GM23338 (cell line): Measurements from ENCODE around the gene RGL3. TPM values are rescaled to one million over a fixed set of nuclear protein-coding genes. Genes with fewer than 3 reads are reported as not detected.

Source experiments
- ATAC-seq: fragments of 200-7000 bp; cut with Tn5 transposase; 3 replicates; pipeline ENCODE4 v1.9.1; 2020
- DNase-seq: peaks from one replicate; pipeline ENCODE4 v3.0.0-alpha.2; 2015; ENCODE audit warnings: low spot score
- H2AFZ ChIP-seq: fragments of 200-600 bp; sonication (generic); 2 replicates; pipeline ENCODE4 v1.8.0; 2016; ENCODE audit warnings: antibody characterized with exemption, mild to moderate bottlenecking, moderate library complexity
- H3F3A ChIP-seq: fragments of 200-600 bp; sonication (generic); replicated peaks from 2 replicates; pipeline ENCODE4 v1.8.0; 2017; ENCODE audit warnings: antibody characterized with exemption, mixed run types, low read depth
- H3K27ac ChIP-seq: fragments of 200-600 bp; sonication (generic); 2 replicates; pipeline ENCODE4 v1.6.1; 2016; ENCODE audit warnings: low read depth
- H3K27me3 ChIP-seq: fragments of 200-600 bp; sonication (generic); 2 replicates; pipeline ENCODE4 v1.8.0; 2016; ENCODE audit warnings: mild to moderate bottlenecking, mixed run types, moderate library complexity; ENCODE audit not compliant: insufficient read depth
- H3K36me3 ChIP-seq: fragments of 200-600 bp; sonication (generic); 2 replicates; pipeline ENCODE4 v1.8.0; 2016; ENCODE audit warnings: mild to moderate bottlenecking; ENCODE audit not compliant: insufficient read depth
- H3K4me1 ChIP-seq: fragments of 200-600 bp; sonication (generic); 2 replicates; pipeline ENCODE4 v1.8.0; 2016; ENCODE audit warnings: mild to moderate bottlenecking, moderate library complexity; ENCODE audit not compliant: insufficient read depth
- H3K4me2 ChIP-seq: fragments of 200-600 bp; sonication (generic); 2 replicates; pipeline ENCODE4 v1.7.1; 2017; ENCODE audit warnings: mixed run types
- H3K4me3 ChIP-seq: fragments of 200-600 bp; sonication (generic); 2 replicates; pipeline ENCODE4 v1.6.1; 2016; ENCODE audit warnings: mixed run types
- H3K79me2 ChIP-seq: fragments of 200-600 bp; sonication (generic); replicated peaks from 2 replicates; pipeline ENCODE4 v1.8.0; 2017; ENCODE audit warnings: mild to moderate bottlenecking; ENCODE audit not compliant: insufficient read depth
- H3K9me2 ChIP-seq: fragments of 200-600 bp; sonication (generic); 2 replicates; pipeline ENCODE4 v1.8.0; 2017; ENCODE audit not compliant: insufficient read depth
- H4K20me1 ChIP-seq: fragments of 200-600 bp; sonication (generic); replicated peaks from 2 replicates; pipeline ENCODE4 v1.8.0; 2017; ENCODE audit warnings: mild to moderate bottlenecking; ENCODE audit not compliant: insufficient read depth
- H3K27ac Mint-ChIP-seq: 2 replicates; pipeline ENCODE4 v1.8.0; 2020; ENCODE audit warnings: inconsistent platforms, mild to moderate bottlenecking, moderate library complexity, mixed read lengths
- H3K27me3 Mint-ChIP-seq: 3 replicates; pipeline ENCODE4 v1.8.0; 2022; ENCODE audit warnings: low read depth, mild to moderate bottlenecking, moderate library complexity, mixed read lengths, inconsistent platforms; ENCODE audit not compliant: insufficient read depth, poor library complexity
- H3K36me3 Mint-ChIP-seq: 3 replicates; pipeline ENCODE4 v1.8.0; 2021; ENCODE audit warnings: low read depth, mild to moderate bottlenecking, inconsistent platforms, moderate library complexity, mixed read lengths
- H3K4me1 Mint-ChIP-seq: 3 replicates; pipeline ENCODE4 v1.8.0; 2020; ENCODE audit warnings: mild to moderate bottlenecking, inconsistent platforms, mixed read lengths
- H3K4me3 Mint-ChIP-seq: 3 replicates; pipeline ENCODE4 v1.8.0; 2021; ENCODE audit warnings: moderate library complexity, mild to moderate bottlenecking, inconsistent platforms, mixed read lengths
- H3K9me3 Mint-ChIP-seq: 3 replicates; pipeline ENCODE4 v1.8.0; 2020; ENCODE audit warnings: moderate library complexity, mild to moderate bottlenecking, inconsistent platforms, mixed read lengths
- CREB1 ChIP-seq: fragments of 250-450 bp; sonication (Bioruptor Pico); IDR thresholded peaks from 2 replicates; pipeline ENCODE4 v1.5.0; 2020; ENCODE audit warnings: low read depth, mild to moderate bottlenecking, moderate library complexity
- EZH2 ChIP-seq: fragments of 200-600 bp; sonication (generic); IDR thresholded peaks from one replicate; pipeline ENCODE4 v1.8.0; 2017; ENCODE audit warnings: antibody characterized with exemption, mild to moderate bottlenecking, low read depth; ENCODE audit not compliant: unreplicated experiment
- EZH2phosphoT487 ChIP-seq: fragments of 200-600 bp; sonication (generic); IDR thresholded peaks from one replicate; pipeline ENCODE4 v1.8.1; 2018; ENCODE audit warnings: antibody characterized with exemption; ENCODE audit not compliant: unreplicated experiment
- JUNB ChIP-seq: IDR thresholded peaks from one replicate; pipeline ENCODE4 v1.6.1; 2016; ENCODE audit warnings: antibody characterized with exemption; ENCODE audit not compliant: unreplicated experiment
- NANOG ChIP-seq: IDR thresholded peaks from 2 replicates; pipeline ENCODE4 v1.6.1; 2016; ENCODE audit warnings: antibody characterized with exemption, borderline replicate concordance
- POLR2AphosphoS5 ChIP-seq: IDR thresholded peaks from 2 replicates; pipeline ENCODE4 v1.6.1; 2016; ENCODE audit warnings: antibody characterized with exemption, low read depth
- STAT1 ChIP-seq: IDR thresholded peaks from one replicate; pipeline ENCODE4 v1.6.1; 2016; ENCODE audit warnings: antibody characterized with exemption; ENCODE audit not compliant: unreplicated experiment
- ZNF114 ChIP-seq: fragments of 250-450 bp; sonication (Bioruptor Pico); IDR thresholded peaks from 2 replicates; pipeline ENCODE4 v1.5.0; 2020; ENCODE audit warnings: mild to moderate bottlenecking, moderate library complexity
- ZNF331 ChIP-seq: fragments of 250-450 bp; sonication (Bioruptor Pico); IDR thresholded peaks from 2 replicates; pipeline ENCODE4 v1.5.0; 2020; ENCODE audit warnings: low read depth, mild to moderate bottlenecking, moderate library complexity
- polyA plus RNA-seq: library from polyadenylated mRNA; unstranded; fragments of >200 nt; fragmentation: Nextera tagmentation; extraction: Ambion mirVana; gene quantifications from 2 replicates; pipeline ENCODE4 v1.2.1, GENCODE V29; 2016
- total RNA-seq: library from RNA; depleted of rRNA; stranded (reverse); fragments of >200 nt; shearing (Covaris generic); gene quantifications from 2 replicates; pipeline ENCODE4 v1.2.3, GENCODE V29; 2014
- TF ChIP-seq, protein P1 (sequence below): fragments of 250-450 bp; sonication (Bioruptor Pico); IDR thresholded peaks from 2 replicates; pipeline ENCODE4 v1.5.0; 2020; ENCODE audit warnings: mild to moderate bottlenecking, moderate library complexity
- TF ChIP-seq, protein P2 (sequence below): IDR thresholded peaks from one replicate; pipeline ENCODE4 v1.6.1; 2018; ENCODE audit warnings: antibody characterized with exemption; ENCODE audit not compliant: unreplicated experiment
- TF ChIP-seq, protein P3 (sequence below), 2 experiments: fragments of 200-600 bp in 1 of 2; sonication (generic) in 1 of 2; conservative IDR thresholded peaks; 2 replicates each; pipeline versions ENCODE4 v1.5.1 to v1.6.1; 2016 to 2017; ENCODE audit warnings: antibody characterized with exemption in 2 of 2, low read depth in 2 of 2, mild to moderate bottlenecking in 2 of 2, moderate library complexity in 1 of 2
- TF ChIP-seq, protein P4 (sequence below): IDR thresholded peaks from 2 replicates; pipeline ENCODE4 v1.6.1; 2016; ENCODE audit warnings: antibody characterized with exemption

The RGL3 gene
- total and polyA plus RNA-seq, 2 experiments from 2014 or later, result 48.8 to 49.4 TPM

DNA sequence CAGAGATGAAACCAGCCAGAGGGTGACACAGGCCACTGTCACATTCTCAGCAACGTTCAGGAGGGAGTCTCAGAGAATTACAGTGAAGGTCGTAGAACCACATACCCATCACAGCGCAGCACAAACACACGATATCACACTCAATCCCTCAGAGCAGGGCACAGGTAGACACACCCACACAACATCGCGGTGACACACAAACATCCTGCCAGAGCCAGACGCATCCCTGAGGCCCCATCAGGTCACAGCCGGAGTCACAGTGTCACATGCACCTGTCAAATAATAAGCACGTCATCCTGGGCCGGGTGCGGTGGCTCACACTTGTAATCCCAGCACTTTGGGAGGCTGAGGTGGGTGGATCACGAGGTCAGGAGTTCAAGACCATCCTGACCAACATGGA lies 44.3 kb upstream of the RGL3 start:
- no peaks in the 10 kb centered on the region for H3K36me3 ChIP-seq
- no peaks in the 10 kb centered on the region for H3K27me3 ChIP-seq
- no peak overlapping the region for H3K27ac ChIP-seq
- no peaks in the 10 kb centered on the region for H3K36me3 Mint-ChIP-seq
- H3K4me2 ChIP-seq, result no peak overlapping the region
- peaks cover 9% of the 10 kb centered on the region; the same call in 2 of the 3 replicates for H3K4me1 Mint-ChIP-seq
- H3K79me2 ChIP-seq, result no peaks in the 10 kb centered on the region
- H2AFZ ChIP-seq, result no peak overlapping the region
- 0 out of 2 replicates have a peak, but pooled peaks cover 5% of the 10 kb centered on the region for H3F3A ChIP-seq
- no peaks in the 10 kb centered on the region for H3K9me3 Mint-ChIP-seq
- H3K27me3 Mint-ChIP-seq, result peaks cover 1% of the 10 kb centered on the region
- peaks cover 11% of the 10 kb centered on the region; the same call in 1 of the 2 replicates for H3K4me1 ChIP-seq
- ATAC-seq, result no peak
- no peak for DNase-seq
- H4K20me1 ChIP-seq, result no peaks in the 10 kb centered on the region
- no peak overlapping the region for H3K4me3 ChIP-seq
- no peaks in the 10 kb centered on the region for H3K9me2 ChIP-seq
- no peak overlapping the region for H3K4me3 Mint-ChIP-seq
- TF ChIP-seq, protein P1, sequence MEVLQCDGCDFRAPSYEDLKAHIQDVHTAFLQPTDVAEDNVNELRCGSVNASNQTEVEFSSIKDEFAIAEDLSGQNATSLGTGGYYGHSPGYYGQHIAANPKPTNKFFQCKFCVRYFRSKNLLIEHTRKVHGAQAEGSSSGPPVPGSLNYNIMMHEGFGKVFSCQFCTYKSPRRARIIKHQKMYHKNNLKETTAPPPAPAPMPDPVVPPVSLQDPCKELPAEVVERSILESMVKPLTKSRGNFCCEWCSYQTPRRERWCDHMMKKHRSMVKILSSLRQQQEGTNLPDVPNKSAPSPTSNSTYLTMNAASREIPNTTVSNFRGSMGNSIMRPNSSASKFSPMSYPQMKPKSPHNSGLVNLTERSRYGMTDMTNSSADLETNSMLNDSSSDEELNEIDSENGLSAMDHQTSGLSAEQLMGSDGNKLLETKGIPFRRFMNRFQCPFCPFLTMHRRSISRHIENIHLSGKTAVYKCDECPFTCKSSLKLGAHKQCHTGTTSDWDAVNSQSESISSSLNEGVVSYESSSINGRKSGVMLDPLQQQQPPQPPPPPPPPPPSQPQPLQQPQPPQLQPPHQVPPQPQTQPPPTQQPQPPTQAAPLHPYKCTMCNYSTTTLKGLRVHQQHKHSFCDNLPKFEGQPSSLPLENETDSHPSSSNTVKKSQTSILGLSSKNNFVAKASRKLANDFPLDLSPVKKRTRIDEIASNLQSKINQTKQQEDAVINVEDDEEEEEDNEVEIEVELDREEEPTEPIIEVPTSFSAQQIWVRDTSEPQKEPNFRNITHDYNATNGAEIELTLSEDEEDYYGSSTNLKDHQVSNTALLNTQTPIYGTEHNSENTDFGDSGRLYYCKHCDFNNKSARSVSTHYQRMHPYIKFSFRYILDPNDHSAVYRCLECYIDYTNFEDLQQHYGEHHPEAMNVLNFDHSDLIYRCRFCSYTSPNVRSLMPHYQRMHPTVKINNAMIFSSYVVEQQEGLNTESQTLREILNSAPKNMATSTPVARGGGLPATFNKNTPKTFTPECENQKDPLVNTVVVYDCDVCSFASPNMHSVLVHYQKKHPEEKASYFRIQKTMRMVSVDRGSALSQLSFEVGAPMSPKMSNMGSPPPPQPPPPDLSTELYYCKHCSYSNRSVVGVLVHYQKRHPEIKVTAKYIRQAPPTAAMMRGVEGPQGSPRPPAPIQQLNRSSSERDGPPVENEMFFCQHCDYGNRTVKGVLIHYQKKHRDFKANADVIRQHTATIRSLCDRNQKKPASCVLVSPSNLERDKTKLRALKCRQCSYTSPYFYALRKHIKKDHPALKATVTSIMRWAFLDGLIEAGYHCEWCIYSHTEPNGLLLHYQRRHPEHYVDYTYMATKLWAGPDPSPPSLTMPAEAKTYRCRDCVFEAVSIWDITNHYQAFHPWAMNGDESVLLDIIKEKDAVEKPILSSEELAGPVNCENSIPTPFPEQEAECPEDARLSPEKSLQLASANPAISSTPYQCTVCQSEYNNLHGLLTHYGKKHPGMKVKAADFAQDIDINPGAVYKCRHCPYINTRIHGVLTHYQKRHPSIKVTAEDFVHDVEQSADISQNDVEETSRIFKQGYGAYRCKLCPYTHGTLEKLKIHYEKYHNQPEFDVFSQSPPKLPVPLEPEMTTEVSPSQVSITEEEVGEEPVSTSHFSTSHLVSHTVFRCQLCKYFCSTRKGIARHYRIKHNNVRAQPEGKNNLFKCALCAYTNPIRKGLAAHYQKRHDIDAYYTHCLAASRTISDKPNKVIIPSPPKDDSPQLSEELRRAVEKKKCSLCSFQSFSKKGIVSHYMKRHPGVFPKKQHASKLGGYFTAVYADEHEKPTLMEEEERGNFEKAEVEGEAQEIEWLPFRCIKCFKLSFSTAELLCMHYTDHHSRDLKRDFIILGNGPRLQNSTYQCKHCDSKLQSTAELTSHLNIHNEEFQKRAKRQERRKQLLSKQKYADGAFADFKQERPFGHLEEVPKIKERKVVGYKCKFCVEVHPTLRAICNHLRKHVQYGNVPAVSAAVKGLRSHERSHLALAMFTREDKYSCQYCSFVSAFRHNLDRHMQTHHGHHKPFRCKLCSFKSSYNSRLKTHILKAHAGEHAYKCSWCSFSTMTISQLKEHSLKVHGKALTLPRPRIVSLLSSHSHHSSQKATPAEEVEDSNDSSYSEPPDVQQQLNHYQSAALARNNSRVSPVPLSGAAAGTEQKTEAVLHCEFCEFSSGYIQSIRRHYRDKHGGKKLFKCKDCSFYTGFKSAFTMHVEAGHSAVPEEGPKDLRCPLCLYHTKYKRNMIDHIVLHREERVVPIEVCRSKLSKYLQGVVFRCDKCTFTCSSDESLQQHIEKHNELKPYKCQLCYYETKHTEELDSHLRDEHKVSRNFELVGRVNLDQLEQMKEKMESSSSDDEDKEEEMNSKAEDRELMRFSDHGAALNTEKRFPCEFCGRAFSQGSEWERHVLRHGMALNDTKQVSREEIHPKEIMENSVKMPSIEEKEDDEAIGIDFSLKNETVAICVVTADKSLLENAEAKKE (CRISPR knock-in tag), result no peak
- no peak for TF ChIP-seq NANOG
- no peak for TF ChIP-seq ZNF331
- TF ChIP-seq, protein P2, sequence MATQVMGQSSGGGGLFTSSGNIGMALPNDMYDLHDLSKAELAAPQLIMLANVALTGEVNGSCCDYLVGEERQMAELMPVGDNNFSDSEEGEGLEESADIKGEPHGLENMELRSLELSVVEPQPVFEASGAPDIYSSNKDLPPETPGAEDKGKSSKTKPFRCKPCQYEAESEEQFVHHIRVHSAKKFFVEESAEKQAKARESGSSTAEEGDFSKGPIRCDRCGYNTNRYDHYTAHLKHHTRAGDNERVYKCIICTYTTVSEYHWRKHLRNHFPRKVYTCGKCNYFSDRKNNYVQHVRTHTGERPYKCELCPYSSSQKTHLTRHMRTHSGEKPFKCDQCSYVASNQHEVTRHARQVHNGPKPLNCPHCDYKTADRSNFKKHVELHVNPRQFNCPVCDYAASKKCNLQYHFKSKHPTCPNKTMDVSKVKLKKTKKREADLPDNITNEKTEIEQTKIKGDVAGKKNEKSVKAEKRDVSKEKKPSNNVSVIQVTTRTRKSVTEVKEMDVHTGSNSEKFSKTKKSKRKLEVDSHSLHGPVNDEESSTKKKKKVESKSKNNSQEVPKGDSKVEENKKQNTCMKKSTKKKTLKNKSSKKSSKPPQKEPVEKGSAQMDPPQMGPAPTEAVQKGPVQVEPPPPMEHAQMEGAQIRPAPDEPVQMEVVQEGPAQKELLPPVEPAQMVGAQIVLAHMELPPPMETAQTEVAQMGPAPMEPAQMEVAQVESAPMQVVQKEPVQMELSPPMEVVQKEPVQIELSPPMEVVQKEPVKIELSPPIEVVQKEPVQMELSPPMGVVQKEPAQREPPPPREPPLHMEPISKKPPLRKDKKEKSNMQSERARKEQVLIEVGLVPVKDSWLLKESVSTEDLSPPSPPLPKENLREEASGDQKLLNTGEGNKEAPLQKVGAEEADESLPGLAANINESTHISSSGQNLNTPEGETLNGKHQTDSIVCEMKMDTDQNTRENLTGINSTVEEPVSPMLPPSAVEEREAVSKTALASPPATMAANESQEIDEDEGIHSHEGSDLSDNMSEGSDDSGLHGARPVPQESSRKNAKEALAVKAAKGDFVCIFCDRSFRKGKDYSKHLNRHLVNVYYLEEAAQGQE, result no peak
- TF ChIP-seq ZNF114 (CRISPR knock-in tag), result no peak
- TF ChIP-seq EZH2, result no peak
- TF ChIP-seq EZH2phosphoT487, result no peak
- TF ChIP-seq, protein P3, sequence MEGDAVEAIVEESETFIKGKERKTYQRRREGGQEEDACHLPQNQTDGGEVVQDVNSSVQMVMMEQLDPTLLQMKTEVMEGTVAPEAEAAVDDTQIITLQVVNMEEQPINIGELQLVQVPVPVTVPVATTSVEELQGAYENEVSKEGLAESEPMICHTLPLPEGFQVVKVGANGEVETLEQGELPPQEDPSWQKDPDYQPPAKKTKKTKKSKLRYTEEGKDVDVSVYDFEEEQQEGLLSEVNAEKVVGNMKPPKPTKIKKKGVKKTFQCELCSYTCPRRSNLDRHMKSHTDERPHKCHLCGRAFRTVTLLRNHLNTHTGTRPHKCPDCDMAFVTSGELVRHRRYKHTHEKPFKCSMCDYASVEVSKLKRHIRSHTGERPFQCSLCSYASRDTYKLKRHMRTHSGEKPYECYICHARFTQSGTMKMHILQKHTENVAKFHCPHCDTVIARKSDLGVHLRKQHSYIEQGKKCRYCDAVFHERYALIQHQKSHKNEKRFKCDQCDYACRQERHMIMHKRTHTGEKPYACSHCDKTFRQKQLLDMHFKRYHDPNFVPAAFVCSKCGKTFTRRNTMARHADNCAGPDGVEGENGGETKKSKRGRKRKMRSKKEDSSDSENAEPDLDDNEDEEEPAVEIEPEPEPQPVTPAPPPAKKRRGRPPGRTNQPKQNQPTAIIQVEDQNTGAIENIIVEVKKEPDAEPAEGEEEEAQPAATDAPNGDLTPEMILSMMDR (conservative IDR thresholded peaks at IDR 0.05; ENCODE audit: low read depth in 2 of 2), result no peak
- TF ChIP-seq, protein P4, sequence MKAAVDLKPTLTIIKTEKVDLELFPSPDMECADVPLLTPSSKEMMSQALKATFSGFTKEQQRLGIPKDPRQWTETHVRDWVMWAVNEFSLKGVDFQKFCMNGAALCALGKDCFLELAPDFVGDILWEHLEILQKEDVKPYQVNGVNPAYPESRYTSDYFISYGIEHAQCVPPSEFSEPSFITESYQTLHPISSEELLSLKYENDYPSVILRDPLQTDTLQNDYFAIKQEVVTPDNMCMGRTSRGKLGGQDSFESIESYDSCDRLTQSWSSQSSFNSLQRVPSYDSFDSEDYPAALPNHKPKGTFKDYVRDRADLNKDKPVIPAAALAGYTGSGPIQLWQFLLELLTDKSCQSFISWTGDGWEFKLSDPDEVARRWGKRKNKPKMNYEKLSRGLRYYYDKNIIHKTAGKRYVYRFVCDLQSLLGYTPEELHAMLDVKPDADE, result no peak
- TF ChIP-seq JUNB, result no peak
- no peak for TF ChIP-seq POLR2AphosphoS5
- no peak for TF ChIP-seq STAT1
- TF ChIP-seq CREB1 (CRISPR knock-in tag), result no peak
- H3K27ac Mint-ChIP-seq, result no peak overlapping the region
